Gastrocnemius medialis (tissue), 4 donors: ENCODE measurements around the gene WWOX. TPM values are rescaled to one million over a fixed set of nuclear protein-coding genes. Genes with fewer than 3 reads are reported as not detected.

ENCODE experiments used
- ATAC-seq, 2 donors: fragments of 150-250 bp; one replicate each; pipeline ENCODE4 v1.9.1; 2016
- DNase-seq, 2 donors: peaks; one replicate each; pipeline ENCODE4 v3.0.0-alpha.2; 2019
- H3K27ac ChIP-seq, 4 donors: fragments of 200-600 bp; sonication (generic); 1 replicate in 1 of 4; 2 replicates in 3 of 4; pipeline ENCODE4 v1.5.1; 2016 to 2018; ENCODE audit warnings: mild to moderate bottlenecking in 2 of 4, moderate library complexity in 1 of 4
- H3K27me3 ChIP-seq, 3 donors: fragments of 200-600 bp; sonication (generic) in 2 of 3; 1 replicate in 1 of 3; 2 replicates in 2 of 3; pipeline versions ENCODE4 v1.5.1 to v1.6.0; 2016 to 2019; ENCODE audit warnings: mild to moderate bottlenecking in 1 of 3, moderate library complexity in 1 of 3
- H3K36me3 ChIP-seq, 2 donors: fragments of 200-600 bp; sonication (generic) in 1 of 2; one replicate each; pipeline ENCODE4 v1.5.1; 2017 to 2018
- H3K4me1 ChIP-seq, 2 donors: fragments of 200-600 bp; sonication (generic) in 1 of 2; one replicate each; pipeline ENCODE4 v1.5.1; 2016 to 2017; ENCODE audit warnings: mild to moderate bottlenecking in 2 of 2
- H3K4me3 ChIP-seq, 4 donors: fragments of 200-600 bp; sonication (generic) in 3 of 4; 1 replicate in 1 of 4; 2 replicates in 3 of 4; pipeline ENCODE4 v1.5.1; 2016 to 2019; ENCODE audit warnings: mild to moderate bottlenecking in 2 of 4
- H3K9me3 ChIP-seq, 3 donors: fragments of 200-600 bp; sonication (generic) in 2 of 3; 1 replicate in 1 of 3; 2 replicates in 2 of 3; pipeline ENCODE4 v1.5.1; 2016 to 2019
- CTCF ChIP-seq, 5 experiments: fragments of 450-650 bp in 3 of 5; fragments of 200-600 bp in 2 of 5; sonication (generic) in 2 of 5; IDR thresholded peaks in 4 of 5; conservative IDR thresholded peaks in 1 of 5; 1 replicate in 4 of 5; 2 replicates in 1 of 5; pipeline ENCODE4 v1.5.1; 2016 to 2019; ENCODE audit warnings: antibody characterized with exemption in 5 of 5, mild to moderate bottlenecking in 3 of 5, moderate library complexity in 3 of 5
- POLR2A ChIP-seq, 2 donors: fragments of 450-650 bp; IDR thresholded peaks; one replicate each; pipeline ENCODE4 v1.6.1; 2017; ENCODE audit warnings: antibody characterized with exemption in 2 of 2, mild to moderate bottlenecking in 2 of 2, moderate library complexity in 2 of 2
- in situ Hi-C, 4 donors: fragments of 200-750 bp; cut with MboI; loops; one replicate each; pipeline versions ENCODE4 v1.15.0 to v1.8.0; 2017; ENCODE audit warnings: low sequenced_read_pairs in 4 of 4
- intact Hi-C: fragments of 100-400 bp; cut with DNase I; formaldehyde crosslinking; loops from one replicate; pipeline ENCODE4 v1.15.1; 2023; ENCODE audit warnings: low total_unique reads
- total RNA-seq, 4 donors: library from RNA; depleted of rRNA; stranded (reverse); fragments of >200 nt; gene quantifications; one replicate each; pipeline versions ENCODE4 v1.1.0 to v1.2.3, GENCODE V29; 2016

The WWOX gene
- total RNA-seq, 4 donors from 2014 or later, result 3.3 to 13.0 (median 6.0) TPM

GRCh38 chr16:78303946-78304345, 204.5 kb downstream of the WWOX start:
- H3K9me3 ChIP-seq, result no peaks in the 10 kb centered on the region
- no peak for ATAC-seq
- intact Hi-C loops (no loop called here), in situ Hi-C loops (no loop called here)
- no peaks in the 10 kb centered on the region for H3K27me3 ChIP-seq
- H3K4me3 ChIP-seq, result no peak overlapping the region
- no peaks in the 10 kb centered on the region for H3K4me1 ChIP-seq
- no peaks in the 10 kb centered on the region for H3K36me3 ChIP-seq
- H3K27ac ChIP-seq, result no peak overlapping the region
- DNase-seq, result peak in 1 of 2 donors; percentile 14
- no peak for TF ChIP-seq CTCF (IDR thresholded peaks at IDR 0.05 in 4 of 5, conservative IDR thresholded peaks at IDR 0.05 in 1 of 5)
- TF ChIP-seq POLR2A (IDR thresholded peaks at IDR 0.05), result no peak

GRCh38 chr16:78306361-78306760, 206.9 kb downstream of the WWOX start:
- ATAC-seq, result no peak
- intact Hi-C loops, result no loop called here
- DNase-seq, result no peak
- TF ChIP-seq POLR2A (IDR thresholded peaks at IDR 0.05) (no peak), CTCF (IDR thresholded peaks at IDR 0.05 in 4 of 5, conservative IDR thresholded peaks at IDR 0.05 in 1 of 5) (no peak)
- Histone ChIP-seq H3K36me3 (no peaks in the 10 kb centered on the region), H3K27ac (no peak overlapping the region), H3K4me1 (no peaks in the 10 kb centered on the region), H3K9me3 (no peaks in the 10 kb centered on the region), H3K4me3 (no peak overlapping the region), H3K27me3 (no peaks in the 10 kb centered on the region)
- in situ Hi-C loops, result no loop called here

GRCh38 chr16:78307824-78308528, 208.5 kb downstream of the WWOX start:
- H3K27me3 ChIP-seq, result no peaks in the 10 kb centered on the region
- no peak overlapping the region for H3K4me3 ChIP-seq
- TF ChIP-seq CTCF (IDR thresholded peaks at IDR 0.05 in 4 of 5, conservative IDR thresholded peaks at IDR 0.05 in 1 of 5), result no peak
- no peak for TF ChIP-seq POLR2A (IDR thresholded peaks at IDR 0.05)
- no peak overlapping the region for H3K27ac ChIP-seq
- no peaks in the 10 kb centered on the region for H3K36me3 ChIP-seq
- no peak for ATAC-seq
- H3K9me3 ChIP-seq, result no peaks in the 10 kb centered on the region
- no peaks in the 10 kb centered on the region for H3K4me1 ChIP-seq
- intact Hi-C loops (no loop called here), in situ Hi-C loops (no loop called here)
- no peak for DNase-seq

- H3K27me3 ChIP-seq, result no peaks in the 10 kb centered on the region
- in situ Hi-C loops (no loop called here), intact Hi-C loops (no loop called here)
- no peaks in the 10 kb centered on the region for H3K4me1 ChIP-seq
- DNase-seq (no peak), ATAC-seq (no peak)
- H3K9me3 ChIP-seq, result no peaks in the 10 kb centered on the region
- no peaks in the 10 kb centered on the region for H3K36me3 ChIP-seq
- TF ChIP-seq CTCF (IDR thresholded peaks at IDR 0.05 in 4 of 5, conservative IDR thresholded peaks at IDR 0.05 in 1 of 5) (no peak), POLR2A (IDR thresholded peaks at IDR 0.05) (no peak)
- no peak overlapping the region for H3K4me3 ChIP-seq
- H3K27ac ChIP-seq, result no peak overlapping the region
These were observed 210.3 kb downstream of the WWOX start for GRCh38 chr16:78309763-78310162.

GRCh38 chr16:78310196-78310595, 210.7 kb downstream of the WWOX start:
- Histone ChIP-seq H3K27me3 (no peaks in the 10 kb centered on the region), H3K36me3 (no peaks in the 10 kb centered on the region), H3K4me3 (no peak overlapping the region), H3K9me3 (no peaks in the 10 kb centered on the region), H3K4me1 (no peaks in the 10 kb centered on the region), H3K27ac (no peak overlapping the region)
- intact Hi-C loops (no loop called here), in situ Hi-C loops (no loop called here)
- no peak for ATAC-seq
- DNase-seq, result no peak
- no peak for TF ChIP-seq CTCF (IDR thresholded peaks at IDR 0.05 in 4 of 5, conservative IDR thresholded peaks at IDR 0.05 in 1 of 5)
- TF ChIP-seq POLR2A (IDR thresholded peaks at IDR 0.05), result no peak
